HS-27A (cell line): ENCODE data around the gene NIN.

ENCODE experiments used
- DNase-seq: peaks from one replicate; pipeline ENCODE4 v3.0.0-alpha.2; 2012; ENCODE audit warnings: low read depth, missing footprints

The NIN gene, protein sequence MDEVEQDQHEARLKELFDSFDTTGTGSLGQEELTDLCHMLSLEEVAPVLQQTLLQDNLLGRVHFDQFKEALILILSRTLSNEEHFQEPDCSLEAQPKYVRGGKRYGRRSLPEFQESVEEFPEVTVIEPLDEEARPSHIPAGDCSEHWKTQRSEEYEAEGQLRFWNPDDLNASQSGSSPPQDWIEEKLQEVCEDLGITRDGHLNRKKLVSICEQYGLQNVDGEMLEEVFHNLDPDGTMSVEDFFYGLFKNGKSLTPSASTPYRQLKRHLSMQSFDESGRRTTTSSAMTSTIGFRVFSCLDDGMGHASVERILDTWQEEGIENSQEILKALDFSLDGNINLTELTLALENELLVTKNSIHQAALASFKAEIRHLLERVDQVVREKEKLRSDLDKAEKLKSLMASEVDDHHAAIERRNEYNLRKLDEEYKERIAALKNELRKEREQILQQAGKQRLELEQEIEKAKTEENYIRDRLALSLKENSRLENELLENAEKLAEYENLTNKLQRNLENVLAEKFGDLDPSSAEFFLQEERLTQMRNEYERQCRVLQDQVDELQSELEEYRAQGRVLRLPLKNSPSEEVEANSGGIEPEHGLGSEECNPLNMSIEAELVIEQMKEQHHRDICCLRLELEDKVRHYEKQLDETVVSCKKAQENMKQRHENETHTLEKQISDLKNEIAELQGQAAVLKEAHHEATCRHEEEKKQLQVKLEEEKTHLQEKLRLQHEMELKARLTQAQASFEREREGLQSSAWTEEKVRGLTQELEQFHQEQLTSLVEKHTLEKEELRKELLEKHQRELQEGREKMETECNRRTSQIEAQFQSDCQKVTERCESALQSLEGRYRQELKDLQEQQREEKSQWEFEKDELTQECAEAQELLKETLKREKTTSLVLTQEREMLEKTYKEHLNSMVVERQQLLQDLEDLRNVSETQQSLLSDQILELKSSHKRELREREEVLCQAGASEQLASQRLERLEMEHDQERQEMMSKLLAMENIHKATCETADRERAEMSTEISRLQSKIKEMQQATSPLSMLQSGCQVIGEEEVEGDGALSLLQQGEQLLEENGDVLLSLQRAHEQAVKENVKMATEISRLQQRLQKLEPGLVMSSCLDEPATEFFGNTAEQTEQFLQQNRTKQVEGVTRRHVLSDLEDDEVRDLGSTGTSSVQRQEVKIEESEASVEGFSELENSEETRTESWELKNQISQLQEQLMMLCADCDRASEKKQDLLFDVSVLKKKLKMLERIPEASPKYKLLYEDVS (N-terminal part only)

DNA sequence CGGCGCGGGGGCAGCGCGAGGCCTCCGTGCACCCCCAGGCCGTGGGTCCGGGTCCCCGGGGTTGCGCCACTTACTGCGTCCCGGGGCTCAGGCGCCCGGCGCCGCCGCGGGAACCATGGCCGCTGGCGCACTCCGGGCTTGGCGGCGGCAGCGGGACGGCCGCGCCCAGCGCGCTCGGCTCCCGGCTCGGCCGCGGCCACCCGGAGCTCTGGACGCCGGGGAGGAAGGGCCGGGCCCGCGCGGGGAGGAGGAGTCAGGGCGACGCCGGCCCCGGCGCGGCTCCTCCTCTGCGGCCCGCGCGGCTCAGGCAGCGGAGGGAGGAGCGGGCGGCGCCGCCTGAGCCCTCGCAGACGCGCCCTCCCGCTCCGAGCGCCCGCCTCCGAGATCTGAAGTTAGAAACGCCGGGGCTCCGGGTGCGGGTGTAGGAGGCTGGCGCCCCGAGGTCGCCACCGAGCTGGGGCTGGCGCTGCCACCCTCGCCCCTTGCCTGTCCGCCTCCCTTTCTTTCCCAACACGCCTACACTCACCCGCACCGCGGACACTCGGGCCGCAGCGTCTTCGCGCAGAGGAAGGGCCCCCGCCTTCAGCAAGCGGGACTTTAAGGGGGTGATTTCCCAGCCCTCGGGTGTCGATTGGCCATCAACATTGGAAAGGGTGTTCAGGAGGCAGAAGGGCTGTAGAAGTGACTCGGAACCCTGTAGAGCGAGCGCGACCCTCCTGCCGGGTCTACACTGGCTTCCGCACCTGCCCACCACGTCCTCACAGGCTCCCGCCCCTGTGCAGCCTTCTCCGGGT, at the start of gene NIN:
TSS of gene NIN (minus strand) at position 231 of the 794 bp plus-strand sequence. CDS start 9,106 bp downstream, outside the sequence.
- no peak for DNase-seq

DNA sequence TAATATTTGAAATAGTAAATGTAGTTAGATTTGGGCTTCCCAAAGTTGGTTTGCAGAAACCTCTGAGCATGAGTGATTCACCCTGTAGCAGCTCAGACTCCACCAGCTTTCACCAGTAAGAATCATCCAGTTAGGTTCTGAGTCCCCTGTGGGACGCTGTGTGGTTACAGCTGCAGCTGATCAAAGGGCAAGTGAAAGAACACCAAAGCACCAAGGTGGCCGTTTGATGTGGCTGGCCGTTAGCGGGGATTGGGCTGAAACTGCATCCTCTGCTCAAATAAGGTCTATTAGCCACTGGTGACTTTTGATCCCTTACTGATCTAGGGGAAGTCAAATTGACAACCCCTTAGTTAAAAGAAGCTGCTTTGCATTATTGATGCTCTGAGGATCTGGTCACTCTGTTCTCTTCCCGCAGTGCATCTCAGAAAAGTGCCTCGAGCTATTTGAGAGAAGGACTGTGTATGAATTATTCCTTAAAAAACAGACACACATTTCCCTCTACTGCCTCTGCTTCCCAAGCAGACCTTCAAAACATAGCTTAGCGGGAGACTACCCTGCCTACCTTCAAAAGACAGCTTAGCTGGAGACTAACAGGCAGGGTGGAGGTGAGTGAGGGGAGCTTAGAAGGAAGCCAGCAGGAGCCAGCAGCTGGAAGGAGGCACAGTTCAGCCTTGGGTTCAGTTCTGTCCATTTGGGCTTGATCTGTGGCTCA, 44.6 kb upstream of the NIN start:
- no peak for DNase-seq

DNA sequence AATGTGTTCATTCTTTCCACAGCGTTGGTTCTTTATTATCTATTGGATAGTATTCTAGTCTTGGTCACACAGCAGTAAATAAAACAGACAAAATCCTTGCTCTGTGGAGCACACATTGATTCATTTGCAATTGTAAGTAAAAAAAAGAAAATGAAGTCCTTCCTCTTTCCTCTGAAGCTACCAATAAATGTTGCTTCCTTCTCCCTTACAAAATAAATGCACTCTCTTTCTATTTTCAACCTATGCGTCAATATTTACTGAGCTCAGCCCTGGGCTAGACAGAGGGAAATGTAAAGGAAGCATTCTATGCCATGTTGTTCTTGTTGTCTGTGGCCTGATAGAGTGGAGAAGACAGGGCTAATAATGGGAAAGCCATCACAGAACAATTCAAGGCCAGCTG, 43.8 kb upstream of the NIN start:
- no peak for DNase-seq

DNA sequence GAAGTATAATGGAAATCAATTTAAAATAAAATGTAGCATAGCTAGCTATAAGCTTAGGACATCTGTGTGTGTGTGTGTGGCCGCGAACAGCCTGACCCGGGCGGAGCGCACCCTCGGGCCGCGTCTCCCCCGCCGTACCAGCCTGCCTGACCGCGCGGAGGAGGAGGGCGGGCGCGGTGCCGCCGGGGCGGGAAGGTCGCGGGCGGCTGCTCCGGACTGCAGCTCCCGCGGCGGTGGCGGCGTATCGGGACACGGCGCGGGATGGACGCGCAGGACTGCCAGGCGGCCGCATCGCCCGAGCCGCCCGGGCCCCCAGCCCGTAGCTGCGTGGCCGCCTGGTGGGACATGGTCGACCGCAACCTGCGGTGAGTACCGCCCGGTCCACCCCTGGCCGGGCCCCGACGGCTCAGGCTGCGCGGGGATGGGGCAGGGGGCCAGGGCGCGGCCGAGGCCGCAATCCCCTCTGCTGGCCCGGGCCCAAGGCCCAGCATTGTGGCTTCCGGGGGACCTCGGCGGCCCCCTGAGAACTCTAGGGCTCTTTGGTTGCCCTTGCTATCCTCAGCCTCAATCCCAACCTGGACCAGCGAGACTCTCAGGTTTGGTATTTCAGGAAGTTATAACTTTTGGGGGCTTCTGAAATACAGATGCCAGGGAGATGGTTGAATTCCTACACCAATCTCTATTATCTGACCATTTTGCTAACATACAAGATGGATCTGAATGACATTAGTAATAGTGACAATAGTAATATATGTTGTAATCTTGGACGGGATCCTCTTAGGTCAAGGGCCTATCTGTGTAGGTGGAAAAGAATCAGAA, 41.2 kb upstream of the NIN start, which contains the start of gene ABHD12B:
TSS of gene ABHD12B (plus strand) at position 140 of the 819 bp plus-strand sequence. CDS start at position 262, 122 bp downstream.
- no peak for DNase-seq

DNA sequence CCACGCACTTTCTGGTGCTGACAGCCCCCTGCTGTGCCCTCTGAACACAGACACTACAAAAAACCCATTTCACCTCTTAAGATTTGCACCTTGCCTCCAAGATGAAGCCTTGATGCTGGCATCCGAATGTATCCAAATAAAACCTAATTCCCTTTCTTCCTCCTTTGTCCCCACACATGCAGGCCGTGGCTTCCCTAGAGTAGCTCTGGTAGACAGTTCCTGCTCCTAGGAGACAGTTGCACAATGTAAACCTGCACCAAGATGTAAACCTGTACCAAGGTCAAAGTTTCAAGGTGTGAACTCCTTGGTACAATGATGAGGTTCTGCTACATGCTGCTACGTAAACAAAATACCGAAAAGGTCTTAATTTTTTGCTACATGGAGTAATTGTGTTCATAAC, 40.3 kb upstream of the NIN start:
- no peak for DNase-seq

DNA sequence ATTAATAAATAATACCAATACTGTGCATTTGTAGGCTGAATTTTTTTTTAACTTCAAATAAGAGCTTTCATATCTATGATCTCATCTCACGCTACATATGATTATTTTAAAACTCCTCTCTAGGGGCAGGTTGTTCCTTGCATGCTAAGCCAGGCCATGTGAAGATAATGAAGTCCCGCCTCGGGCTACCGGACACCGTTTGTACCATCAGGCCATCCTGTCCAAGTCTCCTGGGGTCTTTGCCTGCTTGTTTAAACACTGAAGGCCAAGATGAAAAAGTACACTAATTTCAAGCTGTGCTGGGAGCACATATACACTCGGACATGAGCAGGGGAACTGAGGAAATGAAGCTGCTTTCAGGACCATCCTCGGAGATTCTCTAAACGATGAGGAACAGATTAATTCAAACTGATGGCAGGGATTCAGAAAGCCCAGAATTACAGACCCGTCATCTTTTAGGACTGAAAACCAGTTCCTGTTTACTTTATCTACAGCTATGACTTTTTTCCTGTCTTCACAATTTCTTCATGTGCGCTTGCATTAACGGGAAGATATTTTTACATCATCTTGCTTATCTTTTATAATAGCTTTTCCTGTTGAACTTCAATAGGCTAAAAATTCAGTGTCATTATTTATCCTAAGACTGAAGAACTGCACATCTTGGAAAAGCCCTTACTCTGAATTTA, 34.6 kb upstream of the NIN start:
- DNase-seq, result no peak

DNA sequence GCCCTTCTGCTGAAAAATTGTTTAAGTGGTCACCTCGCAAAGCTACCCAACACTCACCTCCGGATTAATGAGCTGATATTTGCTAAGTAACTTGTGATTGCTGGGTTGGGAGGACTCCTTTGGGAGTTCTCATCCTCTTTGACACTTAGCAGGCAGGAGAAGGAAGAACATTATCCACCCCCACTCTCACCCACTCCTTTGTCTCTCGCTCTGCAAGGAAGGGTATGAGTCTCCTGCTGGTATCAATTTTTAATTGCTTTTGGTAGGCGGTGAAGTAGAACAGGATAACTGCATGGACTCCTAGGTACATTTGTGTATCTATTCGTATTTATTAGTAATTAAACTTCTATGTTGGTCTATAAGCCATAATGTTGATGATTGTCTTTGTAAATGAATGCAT, 34.0 kb upstream of the NIN start:
- no peak for DNase-seq

DNA sequence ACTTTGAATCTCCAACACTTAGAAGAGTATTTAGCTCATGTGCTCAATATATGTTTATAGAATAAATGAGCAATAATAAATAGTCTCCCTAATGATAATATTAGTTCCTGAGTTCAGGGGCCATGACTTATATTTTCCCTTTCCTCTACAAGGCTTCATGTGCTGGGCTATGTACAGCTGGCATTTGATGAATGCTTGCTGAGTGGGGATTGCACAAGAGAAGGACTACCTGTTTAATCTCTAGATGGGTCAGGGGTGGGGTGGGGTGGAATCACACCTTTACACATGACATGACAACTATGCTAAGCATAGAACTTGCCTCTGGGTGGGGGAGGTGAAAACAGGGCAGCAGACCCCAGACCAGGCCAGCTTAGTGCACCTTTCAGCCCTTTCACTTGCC, 33.3 kb upstream of the NIN start:
- DNase-seq, result no peak

DNA sequence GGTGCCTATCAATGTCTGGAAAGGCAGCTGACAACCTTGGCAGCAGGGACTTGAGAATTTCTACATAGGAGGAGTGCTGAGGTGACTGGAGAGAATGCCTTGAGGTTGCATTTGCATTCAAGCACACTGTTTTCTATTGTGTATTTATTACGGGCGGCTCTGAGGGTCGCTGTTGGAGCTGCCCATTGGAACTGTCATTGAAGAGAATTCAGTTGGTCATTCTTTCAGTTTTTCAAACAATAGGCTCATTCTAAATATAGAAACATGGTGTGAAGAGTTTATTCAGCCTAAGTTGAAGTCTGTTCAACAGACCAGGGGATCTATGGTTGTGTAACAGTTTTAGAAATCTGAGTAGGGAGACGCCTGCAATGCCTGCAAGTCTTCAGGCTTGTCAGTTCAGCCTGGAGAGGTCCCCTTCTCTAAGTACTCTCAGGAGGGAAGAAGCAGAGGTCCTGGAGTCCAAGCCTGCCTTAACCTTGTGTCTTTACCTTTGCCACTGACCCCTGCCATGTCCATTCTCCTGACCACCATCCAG, 31.1 kb upstream of the NIN start:
- DNase-seq, result no peak

DNA sequence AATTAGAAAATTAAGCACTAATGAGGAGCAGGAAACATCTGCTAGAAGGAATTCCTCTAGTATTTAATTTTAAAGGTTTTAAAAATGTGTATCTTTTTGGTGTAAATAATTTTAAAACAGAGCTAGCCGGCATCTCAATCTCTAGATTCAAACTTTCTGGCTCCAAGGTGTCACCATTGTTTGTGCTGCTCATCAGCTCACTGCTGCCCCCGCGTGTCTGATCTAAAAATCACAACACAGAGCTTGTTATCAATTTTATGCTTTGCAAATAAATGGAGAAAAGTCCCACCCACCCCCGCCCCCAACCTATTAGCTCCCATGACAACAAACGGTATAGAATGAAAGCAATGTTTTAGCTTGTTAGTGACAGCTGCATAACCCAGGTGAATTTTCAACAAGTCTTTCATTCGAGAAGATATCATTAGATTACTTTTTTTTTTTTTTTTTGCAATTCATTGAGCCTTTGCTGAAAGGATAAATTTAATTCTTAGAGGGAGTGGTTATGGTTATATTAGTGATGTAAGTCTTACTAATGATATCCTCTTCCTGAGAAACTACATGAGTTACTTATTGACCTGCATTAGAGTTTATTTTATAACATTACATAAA, 29.6 kb upstream of the NIN start:
- DNase-seq, result peak; percentile 54

DNA sequence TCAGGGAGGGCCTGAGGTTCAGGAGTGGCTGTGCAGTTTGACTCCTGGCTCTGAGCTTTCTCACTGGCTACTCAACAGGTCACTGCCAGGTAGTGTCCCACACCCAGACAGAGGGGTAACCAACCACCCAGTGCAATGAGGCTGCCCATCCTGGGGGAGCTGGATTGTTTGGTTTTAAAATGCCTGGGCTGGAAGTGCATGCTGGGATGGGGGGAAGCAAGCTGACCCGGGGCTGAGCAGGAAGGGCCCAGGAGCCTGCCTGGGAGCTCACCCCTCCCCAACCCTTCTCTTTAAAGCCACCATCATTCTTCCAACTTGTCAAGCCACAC, 28.3 kb upstream of the NIN start:
- DNase-seq, result no peak

DNA sequence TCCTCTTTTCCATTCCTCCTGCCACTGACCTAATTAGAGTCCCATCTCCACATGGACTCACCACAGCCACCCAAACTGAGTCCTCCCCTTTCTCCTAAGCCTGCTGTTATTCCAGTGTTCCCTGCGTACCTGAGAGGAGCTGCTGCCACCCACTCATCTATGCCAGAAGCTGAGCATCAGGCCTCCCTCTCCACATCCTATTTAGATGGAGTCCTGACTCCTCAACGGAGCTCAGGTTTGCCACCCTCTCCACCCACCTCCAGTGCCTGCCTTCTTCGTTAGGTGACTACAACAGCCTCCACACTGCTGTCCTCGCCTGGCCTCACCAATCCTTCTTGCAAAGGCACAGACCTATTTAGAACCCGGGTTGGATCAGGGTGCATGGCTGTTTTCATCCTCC, 25.7 kb upstream of the NIN start:
- DNase-seq, result no peak

DNA sequence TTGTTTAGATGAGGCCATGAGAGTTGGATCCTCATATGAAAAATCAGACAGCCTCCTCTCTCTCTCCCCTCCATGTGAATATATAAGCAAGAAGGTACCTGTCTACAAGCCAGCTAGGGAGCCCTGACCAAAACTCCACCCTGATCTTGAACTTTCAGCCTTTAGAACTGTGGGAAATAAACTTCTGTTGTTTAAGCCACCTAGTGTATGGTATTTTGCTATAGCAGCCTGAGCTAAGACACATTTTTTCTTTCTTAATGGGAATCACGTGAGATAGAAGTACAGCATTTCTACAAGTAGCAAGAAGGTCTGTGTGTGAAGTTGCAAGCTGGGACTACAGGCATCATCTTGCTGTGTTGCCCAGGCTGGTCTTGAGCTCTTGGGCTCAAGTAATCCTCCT, 24.6 kb upstream of the NIN start:
- DNase-seq, result no peak

DNA sequence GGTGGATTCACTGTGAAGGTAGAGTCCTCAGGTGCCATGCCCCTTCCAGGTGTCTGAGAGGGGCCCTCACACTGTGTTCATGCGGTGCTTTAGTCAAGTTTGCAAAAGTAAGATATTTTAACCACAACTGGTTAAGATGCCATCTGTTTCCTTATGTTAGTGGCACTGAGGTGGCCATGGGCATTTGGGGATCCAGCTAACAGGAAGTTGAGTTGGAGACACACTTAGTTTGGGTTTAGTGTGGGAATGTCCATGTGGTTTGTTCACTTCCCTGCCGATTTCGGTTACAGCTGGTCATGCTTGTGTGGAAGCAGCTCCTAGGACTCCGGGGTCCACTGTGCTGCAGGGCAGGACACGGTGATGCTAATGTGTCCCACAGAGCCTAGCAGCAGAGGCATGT, 23.6 kb upstream of the NIN start:
- DNase-seq, result no peak

DNA sequence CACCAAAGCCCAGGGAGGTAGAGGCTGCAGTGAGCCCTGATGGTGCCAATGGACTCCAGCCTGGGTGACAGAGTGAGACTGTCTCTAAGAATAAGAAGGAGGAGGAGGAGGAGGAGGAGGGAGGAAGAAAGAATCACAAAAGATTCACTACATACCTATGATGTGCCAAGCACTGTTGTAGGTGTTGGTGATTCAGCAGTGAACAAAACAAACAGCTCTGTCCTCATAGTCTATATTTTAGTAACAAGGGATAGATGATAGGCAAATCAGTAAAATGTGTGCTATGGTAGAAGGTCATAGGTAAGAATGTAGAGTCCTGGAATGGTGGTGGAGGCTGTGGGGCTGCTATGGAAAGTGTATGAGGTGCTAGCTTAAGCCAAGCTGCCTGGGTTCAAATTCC, 22.9 kb upstream of the NIN start:
- DNase-seq, result no peak

DNA sequence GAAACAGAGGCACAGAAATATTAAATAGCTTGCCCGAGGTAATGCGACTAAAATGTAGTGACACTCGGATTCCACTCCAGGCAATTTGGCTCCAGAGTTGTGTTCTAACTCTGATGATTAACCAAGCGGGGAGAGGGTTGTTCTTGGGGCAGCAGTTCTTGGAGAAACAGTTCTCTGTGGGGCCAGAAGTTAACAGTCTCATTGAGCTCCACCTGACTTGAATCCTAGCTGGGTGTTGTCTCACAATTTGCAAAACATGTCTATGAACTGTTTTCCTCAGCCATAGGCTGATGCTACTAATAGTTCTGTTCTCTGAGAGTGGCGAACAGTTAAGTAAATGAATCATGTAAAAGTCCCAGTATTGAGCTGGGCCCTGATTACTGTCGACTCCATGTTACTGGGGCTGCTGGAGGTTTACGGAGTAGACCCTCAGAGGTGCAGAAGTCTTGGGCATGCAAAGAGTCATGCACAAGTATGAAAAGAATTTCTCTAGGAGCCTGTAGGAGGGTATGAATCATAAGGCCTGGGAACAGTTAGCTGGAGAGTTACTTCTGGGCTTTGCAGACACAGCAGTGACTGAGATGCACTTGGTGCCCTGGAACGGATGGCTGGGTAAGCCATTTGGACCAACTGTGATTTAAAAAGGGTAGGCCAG, 15.4 kb upstream of the NIN start:
- peak; percentile 67 for DNase-seq

DNA sequence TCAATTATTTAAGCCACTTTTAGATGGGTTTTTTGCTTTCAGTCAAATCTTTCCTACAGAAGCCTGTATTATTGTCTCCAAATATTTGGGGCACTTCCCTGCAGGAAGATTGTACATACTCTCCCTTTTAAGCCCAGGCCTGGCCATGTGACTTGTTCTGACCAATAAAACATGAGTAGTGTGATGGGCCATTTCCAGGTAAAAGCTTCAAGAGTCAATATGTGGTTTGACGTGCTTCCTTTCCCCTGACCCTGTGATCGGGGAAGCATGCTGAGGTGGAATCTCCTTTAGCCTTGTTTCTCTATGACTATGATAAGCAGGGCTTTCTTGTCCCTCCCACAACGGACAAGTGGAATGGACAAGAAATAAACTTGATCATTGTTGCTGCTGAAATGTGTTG, 14.2 kb upstream of the NIN start:
- no peak for DNase-seq

DNA sequence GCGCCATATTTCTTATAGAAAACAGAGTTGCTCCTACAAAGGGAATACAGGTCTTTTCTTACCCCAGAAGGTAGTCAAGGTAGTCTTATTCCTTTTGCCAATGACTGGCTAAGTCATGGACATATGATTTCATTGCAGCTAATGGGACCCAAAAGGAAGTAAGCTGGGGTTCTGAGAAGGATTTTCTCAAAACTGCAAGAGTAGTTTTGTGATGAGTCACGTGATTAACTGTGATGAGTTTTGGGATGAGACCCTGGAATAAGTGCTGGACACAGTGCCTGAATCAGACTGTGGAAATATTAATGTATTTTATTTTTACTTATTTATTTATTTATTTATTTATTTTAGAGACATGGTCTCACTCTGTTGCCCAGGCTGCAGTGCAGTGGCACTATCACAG, 13.4 kb upstream of the NIN start:
- no peak for DNase-seq
